Astrocyte (in vitro differentiated cells and primary cell): ENCODE measurements around the gene TM9SF1. TPM values are rescaled to one million over a fixed set of nuclear protein-coding genes. Genes with fewer than 3 reads are reported as not detected.

Source experiments
- DNase-seq: peaks from one replicate; pipeline ENCODE4 v3.0.0-alpha.2; 2010; ENCODE audit warnings: low read depth
- FAIRE-seq: peaks from 2 replicates; lab custom pipeline; 2011; peaks lifted over from hg19 to GRCh38; lab: Jason Lieb, UNC
- H2AFZ ChIP-seq: 2 replicates; pipeline ENCODE4 v1.6.0; 2012; ENCODE audit warnings: low read depth, low read length, inconsistent platforms
- H3K27ac ChIP-seq: 2 replicates; pipeline ENCODE4 v1.5.1; 2011; ENCODE audit warnings: low read depth, low read length, inconsistent platforms
- H3K27me3 ChIP-seq: 2 replicates; pipeline ENCODE4 v1.6.0; 2011; ENCODE audit warnings: low read length, inconsistent platforms; ENCODE audit not compliant: insufficient read depth
- H3K36me3 ChIP-seq: 2 replicates; pipeline ENCODE4 v1.5.1; 2011; ENCODE audit warnings: low read length, inconsistent platforms; ENCODE audit not compliant: insufficient read depth
- H3K4me1 ChIP-seq: 2 replicates; pipeline ENCODE4 v1.5.1; 2011; ENCODE audit warnings: low read length, inconsistent platforms; ENCODE audit not compliant: insufficient read depth
- H3K4me2 ChIP-seq: 2 replicates; pipeline ENCODE4 v1.6.0; 2012; ENCODE audit warnings: low read length, inconsistent platforms
- H3K4me3 ChIP-seq: 2 replicates; pipeline ENCODE4 v1.5.1; 2011; ENCODE audit warnings: low read depth, mild to moderate bottlenecking, low read length, inconsistent platforms; ENCODE audit not compliant: insufficient read depth
- H3K79me2 ChIP-seq: 2 replicates; pipeline ENCODE4 v1.6.0; 2012; ENCODE audit warnings: mild to moderate bottlenecking, low read length, inconsistent platforms; ENCODE audit not compliant: insufficient read depth
- H3K9ac ChIP-seq: 2 replicates; pipeline ENCODE4 v1.6.0; 2012; ENCODE audit warnings: mild to moderate bottlenecking, low read length, inconsistent platforms
- H3K9me3 ChIP-seq: 2 replicates; pipeline ENCODE4 v1.5.1; 2012; ENCODE audit warnings: low read depth, mild to moderate bottlenecking, low read length, inconsistent platforms; ENCODE audit not compliant: insufficient read depth
- H4K20me1 ChIP-seq: 2 replicates; pipeline ENCODE4 v1.6.0; 2012; ENCODE audit warnings: low read length, inconsistent platforms; ENCODE audit not compliant: insufficient read depth
- H3K27ac Mint-ChIP-seq: one replicate; pipeline ENCODE4 v1.8.0; 2021; ENCODE audit warnings: mild to moderate bottlenecking, mixed read lengths; ENCODE audit not compliant: unreplicated experiment
- H3K27me3 Mint-ChIP-seq: one replicate; pipeline ENCODE4 v1.8.0; 2021; ENCODE audit warnings: low read depth, mixed read lengths; ENCODE audit not compliant: unreplicated experiment
- H3K36me3 Mint-ChIP-seq: one replicate; pipeline ENCODE4 v1.8.0; 2021; ENCODE audit warnings: low read depth, mixed read lengths; ENCODE audit not compliant: unreplicated experiment
- H3K4me1 Mint-ChIP-seq: one replicate; pipeline ENCODE4 v1.8.0; 2021; ENCODE audit warnings: low read depth, mixed read lengths; ENCODE audit not compliant: unreplicated experiment
- H3K4me3 Mint-ChIP-seq: one replicate; pipeline ENCODE4 v1.8.0; 2021; ENCODE audit warnings: mild to moderate bottlenecking, moderate library complexity, mixed read lengths; ENCODE audit not compliant: unreplicated experiment
- H3K9me3 Mint-ChIP-seq: one replicate; pipeline ENCODE4 v1.8.0; 2021; ENCODE audit warnings: mild to moderate bottlenecking, mixed read lengths; ENCODE audit not compliant: unreplicated experiment
- CTCF ChIP-seq: IDR thresholded peaks from 2 replicates; pipeline ENCODE4 v1.5.1; 2011; ENCODE audit warnings: low read depth, mild to moderate bottlenecking, inconsistent platforms, low read length, moderate library complexity; ENCODE audit not compliant: insufficient read depth
- EZH2 ChIP-seq: IDR thresholded peaks from 2 replicates; pipeline ENCODE4 v1.6.1; 2012; ENCODE audit warnings: mild to moderate bottlenecking, low read length, inconsistent platforms; ENCODE audit not compliant: insufficient read depth
- total RNA-seq: library from RNA; stranded (reverse); gene quantifications from 2 replicates; pipeline ENCODE4 v1.2.1, GENCODE V29; 2021

Gene TM9SF1
- total RNA-seq, 1 donor from 2014 or later = 59.3 TPM

GRCh38 chr14:24240110-24240918, 45.1 kb upstream of the TM9SF1 start:
- Histone ChIP-seq H4K20me1 (peaks cover 26% of the 10 kb centered on the region), H2AFZ (no peak overlapping the region), H3K79me2 (peaks cover 52% of the 10 kb centered on the region), H3K27ac (no peak overlapping the region), H3K4me2 (peak overlapping the region; percentile 93), H3K4me1 (peaks cover 30% of the 10 kb centered on the region), H3K4me3 (no peak overlapping the region), H3K36me3 (peaks cover 47% of the 10 kb centered on the region), H3K9ac (peak overlapping the region; percentile 21), H3K27me3 (no peaks in the 10 kb centered on the region), H3K9me3 (no peaks in the 10 kb centered on the region)
- peaks cover 39% of the 10 kb centered on the region for H3K36me3 Mint-ChIP-seq
- H3K9me3 Mint-ChIP-seq = no peaks in the 10 kb centered on the region
- H3K27ac Mint-ChIP-seq = peak overlapping the region; percentile 75
- no peaks in the 10 kb centered on the region for H3K27me3 Mint-ChIP-seq
- TF ChIP-seq CTCF (no peak), EZH2 (no peak)
- FAIRE-seq (no peak), DNase-seq (no peak)
- peaks cover 42% of the 10 kb centered on the region for H3K4me1 Mint-ChIP-seq
- H3K4me3 Mint-ChIP-seq = peak overlapping the region; percentile 95

GRCh38 chr14:24238527-24239037, 43.3 kb upstream of the TM9SF1 start:
- peaks cover 52% of the 10 kb centered on the region for H3K36me3 ChIP-seq
- peaks cover 26% of the 10 kb centered on the region for H4K20me1 ChIP-seq
- Mint-ChIP-seq H3K4me1 (peaks cover 49% of the 10 kb centered on the region), H3K27ac (peak overlapping the region; percentile 29), H3K4me3 (peak overlapping the region; percentile 63), H3K36me3 (peaks cover 39% of the 10 kb centered on the region), H3K9me3 (no peaks in the 10 kb centered on the region), H3K27me3 (no peaks in the 10 kb centered on the region)
- H3K27me3 ChIP-seq = no peaks in the 10 kb centered on the region
- H3K4me2 ChIP-seq = peak overlapping the region; percentile 93
- peaks cover 69% of the 10 kb centered on the region for H3K79me2 ChIP-seq
- H2AFZ ChIP-seq = no peak overlapping the region
- H3K4me1 ChIP-seq = peaks cover 36% of the 10 kb centered on the region
- TF ChIP-seq EZH2 = no peak
- TF ChIP-seq CTCF = no peak
- no peak for FAIRE-seq
- no peak overlapping the region for H3K27ac ChIP-seq
- no peak for DNase-seq
- H3K9me3 ChIP-seq = no peaks in the 10 kb centered on the region
- no peak overlapping the region for H3K9ac ChIP-seq
- H3K4me3 ChIP-seq = no peak overlapping the region

GRCh38 chr14:24238123-24238522, 42.9 kb upstream of the TM9SF1 start:
- peaks cover 26% of the 10 kb centered on the region for H4K20me1 ChIP-seq
- H2AFZ ChIP-seq = no peak overlapping the region
- H3K4me2 ChIP-seq = no peak overlapping the region
- Mint-ChIP-seq H3K9me3 (no peaks in the 10 kb centered on the region), H3K4me1 (peaks cover 50% of the 10 kb centered on the region), H3K36me3 (peaks cover 39% of the 10 kb centered on the region), H3K27ac (peak overlapping the region; percentile 53), H3K4me3 (peak overlapping the region; percentile 63), H3K27me3 (no peaks in the 10 kb centered on the region)
- TF ChIP-seq CTCF = no peak
- no peak for TF ChIP-seq EZH2
- H3K9me3 ChIP-seq = no peaks in the 10 kb centered on the region
- H3K27me3 ChIP-seq = no peaks in the 10 kb centered on the region
- H3K9ac ChIP-seq = no peak overlapping the region
- no peak overlapping the region for H3K4me3 ChIP-seq
- H3K27ac ChIP-seq = no peak overlapping the region
- DNase-seq = no peak
- peaks cover 40% of the 10 kb centered on the region for H3K4me1 ChIP-seq
- H3K79me2 ChIP-seq = peaks cover 73% of the 10 kb centered on the region
- H3K36me3 ChIP-seq = peaks cover 52% of the 10 kb centered on the region
- no peak for FAIRE-seq
